GM21825 (cell line): Measurements from ENCODE around the gene CXXC5.

Experiments used
- ATAC-seq: cut with Tn5 transposase; IDR thresholded peaks from one replicate; pipeline ENCODE4 v1.9.1; 2021; ENCODE audit warnings: mild to moderate bottlenecking, moderate library complexity; ENCODE audit not compliant: unreplicated experiment

CXXC5 gene

GRCh38 chr5:139690803-139691629, 42.9 kb downstream of the CXXC5 start:
- ATAC-seq: no peak

DNA sequence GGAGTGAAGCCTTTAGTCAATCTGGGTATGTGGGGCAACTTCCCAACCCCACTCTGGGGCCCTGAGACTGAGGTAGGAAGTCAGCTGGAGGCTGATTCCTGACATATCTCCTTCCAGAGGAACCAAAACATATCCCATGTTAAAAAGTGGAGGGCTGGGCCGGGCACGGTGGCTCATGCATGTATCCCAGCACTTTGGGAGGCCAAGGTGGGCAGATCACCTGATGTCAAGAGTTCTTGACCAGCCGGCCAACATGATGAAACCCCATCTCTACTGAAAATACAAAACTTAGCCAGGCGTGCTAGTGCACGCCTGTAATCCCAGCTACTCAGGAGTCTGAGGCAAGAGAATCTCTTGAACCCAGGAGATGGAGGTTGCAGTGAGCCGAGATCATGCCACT, 44.0 kb downstream of the CXXC5 start:
- no peak for ATAC-seq

- ATAC-seq: no peak
These were observed 44.6 kb downstream of the CXXC5 start for GRCh38 chr5:139692679-139693308.

- ATAC-seq: no peak
These were observed 45.7 kb downstream of the CXXC5 start for GRCh38 chr5:139693676-139694364.

GRCh38 chr5:139694556-139695177, 46.5 kb downstream of the CXXC5 start:
- no peak for ATAC-seq

DNA sequence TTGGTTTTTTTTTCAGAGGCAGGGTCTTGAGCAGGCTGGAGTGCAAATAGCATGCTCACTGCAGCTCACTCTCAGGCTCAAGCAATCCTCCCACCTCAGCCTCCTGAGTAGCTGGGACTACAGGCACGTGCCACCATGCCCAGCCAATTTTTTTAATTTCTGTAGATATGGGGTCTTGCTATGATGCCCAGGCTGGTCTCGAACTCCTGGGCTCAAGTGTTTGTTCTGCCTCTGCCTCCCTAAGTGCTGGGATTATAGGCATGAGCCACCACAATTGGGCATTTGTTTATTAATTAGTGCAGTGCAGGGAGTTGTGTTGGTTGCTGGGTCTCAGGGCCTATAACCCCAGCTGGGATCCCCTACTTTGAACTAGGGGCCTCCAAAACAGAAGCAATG, 47.0 kb downstream of the CXXC5 start:
- no peak for ATAC-seq

GRCh38 chr5:139696167-139696893, 48.2 kb downstream of the CXXC5 start:
- no peak for ATAC-seq

DNA sequence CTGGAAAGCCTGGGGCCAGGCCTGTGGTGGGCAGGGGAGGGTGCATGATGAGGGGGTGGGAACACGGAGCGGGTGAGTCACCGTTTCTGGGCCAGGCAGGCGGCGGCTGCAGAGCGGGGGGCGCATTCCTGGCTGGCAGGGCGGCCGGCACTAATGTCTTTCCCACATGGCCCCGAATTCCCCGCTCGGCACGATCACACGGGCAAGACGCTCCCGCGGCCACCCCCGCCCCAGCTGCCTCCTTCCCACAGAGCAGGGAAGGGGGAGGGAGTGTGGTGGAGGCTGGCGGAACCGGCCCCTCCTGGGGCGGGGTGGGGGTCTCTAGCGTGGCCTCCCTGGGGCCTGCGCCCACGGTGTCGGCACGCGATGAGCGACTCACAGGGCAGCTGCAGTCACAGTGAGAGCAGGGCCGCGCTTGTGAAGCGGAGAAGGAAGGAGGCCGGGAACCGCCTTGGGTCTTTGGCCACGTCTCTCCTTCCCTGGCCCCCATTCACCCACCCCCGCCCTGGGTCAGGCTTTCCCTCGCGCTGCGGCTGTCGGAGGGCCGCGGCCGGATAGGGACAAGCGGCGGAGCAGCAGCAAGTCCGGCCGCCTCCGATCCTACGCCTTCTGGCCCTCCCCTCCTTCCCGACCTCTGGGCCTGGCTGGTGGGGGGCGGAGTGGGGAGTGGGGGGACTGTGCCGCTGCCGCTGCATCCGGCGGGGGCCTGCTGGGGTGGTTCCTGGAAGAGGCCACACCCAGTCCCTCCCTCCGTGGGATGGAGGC, 48.9 kb downstream of the CXXC5 start:
- no peak for ATAC-seq

- ATAC-seq: no peak
These were observed 50.5 kb downstream of the CXXC5 start for GRCh38 chr5:139698490-139699146.

- ATAC-seq: no peak
These were observed 51.2 kb downstream of the CXXC5 start for GRCh38 chr5:139699351-139699750.

DNA sequence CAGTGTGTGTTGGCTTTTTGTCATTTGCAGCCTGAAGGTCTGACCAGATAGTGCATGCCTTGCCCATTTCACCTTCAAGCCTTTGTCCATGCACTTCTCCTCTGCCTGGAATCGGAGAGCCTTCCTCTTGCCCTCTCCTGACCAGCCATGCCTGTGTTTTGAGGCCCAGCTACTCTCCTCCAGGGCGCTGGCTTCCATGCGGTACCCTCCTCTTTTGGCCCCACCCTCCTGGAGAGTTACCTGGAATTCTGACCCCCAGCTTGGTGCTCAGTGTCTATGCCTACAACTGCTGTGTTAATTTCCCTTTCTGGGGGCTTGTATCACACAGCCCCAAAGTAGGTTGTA, 52.5 kb downstream of the CXXC5 start:
- ATAC-seq: no peak

- ATAC-seq: no peak
These were observed 53.0 kb downstream of the CXXC5 start for GRCh38 chr5:139701056-139701741.

DNA sequence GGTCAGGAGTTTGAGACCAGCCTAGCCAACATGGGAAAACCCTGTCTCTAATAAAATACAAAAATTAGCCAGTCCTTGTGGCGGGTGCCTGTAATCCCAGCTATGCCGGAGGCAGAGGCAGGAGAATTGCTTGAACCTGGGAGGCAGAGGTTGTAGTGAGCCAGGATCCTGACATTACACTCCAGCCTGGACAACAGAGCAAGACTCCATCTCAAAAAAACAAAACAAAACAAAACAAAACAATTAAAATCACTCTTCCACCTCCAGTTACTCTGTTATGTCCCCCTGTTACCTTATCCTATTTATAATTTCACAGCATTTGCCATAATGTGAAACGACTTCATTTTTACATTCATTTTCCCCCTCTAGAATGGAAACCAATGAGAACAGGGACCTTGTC, 54.4 kb downstream of the CXXC5 start:
- no peak for ATAC-seq

GRCh38 chr5:139704748-139705147, 56.6 kb downstream of the CXXC5 start:
- no peak for ATAC-seq

DNA sequence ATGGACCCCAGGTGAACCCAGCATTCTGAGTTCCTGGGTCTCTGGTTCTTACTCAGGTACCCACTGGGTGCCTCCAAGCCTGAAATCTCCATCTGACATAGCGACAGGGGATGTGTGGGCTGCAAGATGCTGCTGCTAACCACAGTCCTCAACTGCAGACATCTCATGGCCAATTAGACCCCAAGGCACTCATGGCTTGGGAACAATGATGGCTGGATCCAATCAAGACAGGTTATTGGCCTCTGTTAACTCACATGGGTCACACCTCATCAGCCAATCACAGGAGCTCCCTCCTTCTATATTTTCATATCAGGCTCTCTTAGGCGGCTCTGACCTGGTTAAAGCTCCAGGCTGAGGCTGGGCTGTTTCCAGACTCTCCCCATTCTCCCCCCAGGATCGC, 57.0 kb downstream of the CXXC5 start:
- no peak for ATAC-seq

- no peak for ATAC-seq
These were observed 57.8 kb downstream of the CXXC5 start for GRCh38 chr5:139705655-139706587.

- no peak for ATAC-seq
These were observed 59.4 kb downstream of the CXXC5 start for GRCh38 chr5:139707445-139708003.

DNA sequence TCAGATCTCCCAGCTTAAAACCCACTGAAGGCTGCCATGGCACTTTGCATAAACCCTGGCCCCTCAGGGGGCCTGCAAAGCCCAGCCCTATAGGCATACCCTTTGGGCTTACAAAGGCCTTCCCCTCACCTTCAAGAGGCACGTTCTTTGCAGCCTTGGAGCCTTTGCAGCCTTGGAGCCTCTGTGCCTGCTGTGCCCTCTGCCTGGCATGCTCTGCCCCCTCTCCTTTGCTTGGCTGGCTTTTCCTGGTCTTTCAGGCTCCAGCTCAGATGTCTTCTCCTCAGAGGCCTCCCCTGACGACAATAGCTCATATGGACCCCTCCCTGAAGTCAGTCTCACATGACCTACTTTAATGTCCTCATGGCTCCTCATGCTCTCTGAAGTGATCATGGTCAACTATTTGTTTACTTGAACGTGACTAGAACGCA, 60.3 kb downstream of the CXXC5 start:
- no peak for ATAC-seq
